ENCODE data around the gene GNB1L.

GNB1L gene

DNA sequence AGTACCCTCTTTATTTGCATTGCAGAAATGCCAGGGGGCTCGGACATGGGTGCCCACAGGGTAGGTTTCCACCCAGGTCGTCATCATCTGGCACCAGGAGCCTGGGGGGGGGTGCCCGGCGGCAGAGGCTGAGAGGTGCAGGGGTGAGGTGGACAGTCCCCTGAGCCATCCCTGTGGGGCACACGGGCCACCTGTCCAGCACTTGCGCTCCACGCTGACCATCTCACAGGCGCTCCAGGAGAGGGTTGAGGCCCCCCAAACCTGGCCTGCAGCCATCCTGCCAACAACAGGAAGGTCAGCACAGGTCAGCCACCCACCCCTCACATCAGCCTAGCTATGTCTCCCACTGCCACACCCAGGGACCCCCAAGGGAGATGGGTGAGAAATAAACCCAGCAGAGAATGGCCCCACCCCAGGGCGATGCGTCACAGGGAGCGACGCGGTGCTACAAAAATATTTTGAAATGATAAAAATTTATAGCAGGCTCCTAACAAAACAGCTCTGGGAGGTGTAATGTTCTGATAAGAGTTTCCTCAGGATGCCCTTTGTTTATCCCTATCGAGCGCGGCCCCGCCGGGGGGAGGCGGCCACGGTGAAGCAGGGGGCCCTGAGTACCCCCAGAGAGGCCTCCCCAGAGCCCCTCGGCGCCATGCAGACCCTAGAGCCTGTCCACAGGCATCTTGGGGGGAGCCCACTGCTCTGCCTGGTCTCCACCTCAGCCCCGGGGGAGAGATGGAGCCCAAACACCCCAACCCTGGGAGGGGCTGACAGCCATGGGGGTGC, 21.0 kb upstream of the GNB1L start:
- 93 to 94% methylated on average over 23 of the region's 23 CpGs for WGBS, 2 experiments
- no peak overlapping the region for H3K4me3 ChIP-seq (ENCODE audit: insufficient read depth, low read depth, low read length)
- H3K9me3 ChIP-seq (ENCODE audit: control insufficient read depth, low read length): no peaks in the 10 kb centered on the region
- H3K4me1 ChIP-seq (ENCODE audit: control insufficient read depth, insufficient read depth, low read length): peaks cover 40% of the 10 kb centered on the region
- H3K27me3 ChIP-seq (ENCODE audit: control insufficient read depth, insufficient read depth, low read length, poor library complexity, severe bottlenecking): no peaks in the 10 kb centered on the region
- no peak overlapping the region for H3K27ac ChIP-seq (ENCODE audit: insufficient read depth, low read depth, low read length, poor library complexity, severe bottlenecking)
- H3K36me3 ChIP-seq (ENCODE audit: control insufficient read depth, insufficient read depth, low read length): no peaks in the 10 kb centered on the region

- WGBS, 2 experiments: 82% methylated on average over 12 of the region's 12 CpGs
Observed at GRCh38 chr22:19875061-19875530, 20.4 kb upstream of the GNB1L start.

DNA sequence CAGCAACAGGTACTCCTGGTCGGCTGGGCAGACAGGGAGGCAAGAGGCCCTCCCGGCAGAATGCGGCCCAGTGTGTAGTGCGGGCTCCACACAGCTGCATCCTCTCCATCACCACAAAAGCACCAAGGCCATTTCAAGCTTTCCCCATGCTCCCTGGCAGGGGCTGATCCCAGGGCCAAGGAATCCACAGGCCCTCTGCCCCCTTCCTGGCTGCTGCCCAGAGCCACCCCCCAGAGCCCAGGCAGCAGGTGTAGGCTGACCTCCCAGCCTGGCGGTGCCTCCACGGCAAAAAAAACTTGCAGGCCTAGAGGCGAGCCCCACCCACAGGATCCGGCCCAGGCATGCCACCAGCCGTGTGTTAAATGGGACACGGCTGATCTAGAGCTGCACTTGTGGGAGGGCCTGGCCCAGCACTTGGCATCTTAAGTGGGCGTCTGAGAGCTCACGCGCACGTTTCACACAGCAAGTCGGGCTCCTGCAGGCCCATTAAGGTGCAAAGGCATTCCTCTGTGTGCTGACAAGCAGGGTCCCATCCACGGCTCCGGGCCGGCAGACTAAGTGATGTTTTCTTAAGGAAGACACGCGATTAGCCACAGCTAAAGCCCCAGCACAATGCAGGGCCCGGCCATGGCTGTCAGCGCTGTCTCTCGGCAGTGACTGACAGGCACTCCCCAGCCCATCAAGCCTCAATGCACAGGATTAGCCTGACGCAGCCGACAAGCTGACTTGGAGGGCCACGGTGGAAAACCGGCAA, 19.8 kb upstream of the GNB1L start:
- no peaks in the 10 kb centered on the region for H3K9me3 ChIP-seq (ENCODE audit: control insufficient read depth, low read length)
- WGBS, 2 experiments: 60 to 63% methylated on average over 27 of the region's 27 CpGs

More at GRCh38 chr22:19875061-19875530, 20.4 kb upstream of the GNB1L start:
- Histone ChIP-seq H3K36me3 (ENCODE audit: control insufficient read depth, insufficient read depth, low read length) (no peaks in the 10 kb centered on the region), H3K4me1 (ENCODE audit: control insufficient read depth, insufficient read depth, low read length) (peaks cover 34% of the 10 kb centered on the region), H3K27me3 (ENCODE audit: control insufficient read depth, insufficient read depth, low read length, poor library complexity, severe bottlenecking) (no peaks in the 10 kb centered on the region), H3K27ac (ENCODE audit: insufficient read depth, low read depth, low read length, poor library complexity, severe bottlenecking) (no peak overlapping the region), H3K4me3 (ENCODE audit: insufficient read depth, low read depth, low read length) (no peak overlapping the region), H3K9me3 (ENCODE audit: control insufficient read depth, low read length) (no peaks in the 10 kb centered on the region)

DNA sequence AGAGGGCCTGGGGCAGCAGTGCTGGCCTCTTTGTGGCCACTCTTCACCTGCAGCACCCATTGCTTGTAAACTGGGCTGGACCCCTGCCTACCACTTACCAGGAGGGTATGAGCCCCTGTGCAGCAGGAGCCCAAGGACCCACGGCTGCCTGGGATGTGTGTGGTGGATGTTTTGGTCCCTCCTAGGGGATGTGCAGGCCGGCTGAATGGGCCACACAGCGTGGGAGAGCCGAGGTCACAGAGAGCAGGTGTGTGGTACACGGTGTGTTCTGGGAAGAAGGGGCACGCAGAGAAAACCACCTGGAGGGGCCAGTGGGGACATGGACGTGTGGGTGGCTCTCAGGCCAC, 19.3 kb upstream of the GNB1L start:
- peaks cover 28% of the 10 kb centered on the region for H3K4me1 ChIP-seq (ENCODE audit: control insufficient read depth, insufficient read depth, low read length)
- no peaks in the 10 kb centered on the region for H3K27me3 ChIP-seq (ENCODE audit: control insufficient read depth, insufficient read depth, low read length, poor library complexity, severe bottlenecking)
- no peak overlapping the region for H3K27ac ChIP-seq (ENCODE audit: insufficient read depth, low read depth, low read length, poor library complexity, severe bottlenecking)
- H3K36me3 ChIP-seq (ENCODE audit: control insufficient read depth, insufficient read depth, low read length): no peaks in the 10 kb centered on the region
- H3K4me3 ChIP-seq (ENCODE audit: insufficient read depth, low read depth, low read length): no peak overlapping the region
- no peaks in the 10 kb centered on the region for H3K9me3 ChIP-seq (ENCODE audit: control insufficient read depth, low read length)
- 92 to 95% methylated on average over 7 of the region's 7 CpGs for WGBS, 2 experiments

More for the DNA sequence above, 19.8 kb upstream of the GNB1L start:
- Histone ChIP-seq H3K27me3 (ENCODE audit: control insufficient read depth, insufficient read depth, low read length, poor library complexity, severe bottlenecking) (no peaks in the 10 kb centered on the region), H3K36me3 (ENCODE audit: control insufficient read depth, insufficient read depth, low read length) (no peaks in the 10 kb centered on the region), H3K27ac (ENCODE audit: insufficient read depth, low read depth, low read length, poor library complexity, severe bottlenecking) (no peak overlapping the region), H3K4me1 (ENCODE audit: control insufficient read depth, insufficient read depth, low read length) (peaks cover 28% of the 10 kb centered on the region), H3K4me3 (ENCODE audit: insufficient read depth, low read depth, low read length) (no peak overlapping the region)

DNA sequence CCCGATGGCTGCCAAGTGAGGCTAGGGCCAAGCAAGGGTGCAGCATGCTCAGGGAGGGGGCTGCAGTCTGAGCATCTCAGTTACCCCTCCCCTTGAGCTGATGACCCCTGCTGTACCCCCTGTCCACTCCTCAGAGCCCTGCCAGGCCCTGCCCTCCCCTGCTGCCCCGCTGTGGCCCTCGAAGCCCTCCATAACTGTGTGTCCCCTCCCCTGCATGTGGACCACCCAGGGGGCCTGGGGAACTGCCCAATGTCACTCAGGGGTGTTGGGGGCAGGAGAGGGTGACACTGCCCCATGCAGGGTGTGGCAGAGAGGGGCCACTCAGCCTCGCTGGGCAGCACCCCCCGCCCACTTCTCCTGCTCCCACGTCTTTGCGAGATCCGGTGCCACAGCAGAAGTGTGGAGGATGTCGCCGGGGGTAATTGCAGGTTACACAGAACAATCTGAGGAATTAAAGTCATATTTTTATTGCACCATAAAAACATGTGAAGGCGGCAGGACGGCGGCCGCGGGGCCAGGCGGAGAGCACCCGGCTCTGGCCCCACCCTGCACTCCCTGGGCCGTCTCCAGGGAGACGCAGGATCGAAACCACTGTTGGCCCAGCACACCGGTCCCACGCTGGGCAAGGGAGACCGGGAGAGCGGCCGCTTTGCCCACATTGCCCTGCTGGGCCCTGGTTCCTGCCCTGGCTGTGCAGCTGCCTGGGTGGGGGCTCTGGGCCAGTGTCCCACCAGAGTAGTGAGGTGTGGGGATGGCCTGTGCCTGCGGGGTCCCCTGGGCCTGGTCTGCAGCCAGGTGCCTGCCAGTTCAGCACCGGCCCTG, 18.7 kb upstream of the GNB1L start:
- no peak overlapping the region for H3K27ac ChIP-seq (ENCODE audit: insufficient read depth, low read depth, low read length, poor library complexity, severe bottlenecking)
- 93 to 95% methylated on average over 27 of the region's 27 CpGs for WGBS, 2 experiments
- H3K4me1 ChIP-seq (ENCODE audit: control insufficient read depth, insufficient read depth, low read length): peaks cover 25% of the 10 kb centered on the region
- no peaks in the 10 kb centered on the region for H3K9me3 ChIP-seq (ENCODE audit: control insufficient read depth, low read length)
- no peaks in the 10 kb centered on the region for H3K27me3 ChIP-seq (ENCODE audit: control insufficient read depth, insufficient read depth, low read length, poor library complexity, severe bottlenecking)
- H3K4me3 ChIP-seq (ENCODE audit: insufficient read depth, low read depth, low read length): no peak overlapping the region
- no peaks in the 10 kb centered on the region for H3K36me3 ChIP-seq (ENCODE audit: control insufficient read depth, insufficient read depth, low read length)

DNA sequence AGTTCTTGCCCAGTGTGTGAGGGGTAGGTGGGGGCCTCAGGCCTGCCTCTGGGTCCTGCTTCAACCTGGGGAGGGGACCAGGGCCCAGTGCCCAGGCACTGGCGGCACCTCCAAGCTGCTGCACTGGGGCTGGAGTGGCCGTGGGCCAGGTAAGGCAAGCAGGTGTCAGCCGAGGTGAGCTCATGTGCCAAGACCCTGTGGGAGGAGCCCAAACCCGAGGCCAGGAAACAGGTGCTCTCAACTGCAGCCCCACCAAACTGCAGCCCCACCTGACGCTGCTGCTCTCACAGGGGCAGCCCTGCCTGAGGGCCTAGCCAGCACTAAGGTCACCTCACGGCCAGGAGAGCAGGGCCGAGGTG, 18.1 kb upstream of the GNB1L start:
- H3K27ac ChIP-seq (ENCODE audit: insufficient read depth, low read depth, low read length, poor library complexity, severe bottlenecking): no peak overlapping the region
- H3K36me3 ChIP-seq (ENCODE audit: control insufficient read depth, insufficient read depth, low read length): no peaks in the 10 kb centered on the region
- H3K27me3 ChIP-seq (ENCODE audit: control insufficient read depth, insufficient read depth, low read length, poor library complexity, severe bottlenecking): no peaks in the 10 kb centered on the region
- peaks cover 21% of the 10 kb centered on the region for H3K4me1 ChIP-seq (ENCODE audit: control insufficient read depth, insufficient read depth, low read length)
- no peaks in the 10 kb centered on the region for H3K9me3 ChIP-seq (ENCODE audit: control insufficient read depth, low read length)
- no peak overlapping the region for H3K4me3 ChIP-seq (ENCODE audit: insufficient read depth, low read depth, low read length)
- 92 to 93% methylated on average over 7 of the region's 7 CpGs for whole genome bisulfite sequencing, 2 experiments

- no peaks in the 10 kb centered on the region for H3K36me3 ChIP-seq (ENCODE audit: control insufficient read depth, insufficient read depth, low read length)
- WGBS, 2 experiments: 95 to 96% methylated on average over 16 of the region's 16 CpGs
- no peak overlapping the region for H3K27ac ChIP-seq (ENCODE audit: insufficient read depth, low read depth, low read length, poor library complexity, severe bottlenecking)
- H3K4me3 ChIP-seq (ENCODE audit: insufficient read depth, low read depth, low read length): no peak overlapping the region
- H3K27me3 ChIP-seq (ENCODE audit: control insufficient read depth, insufficient read depth, low read length, poor library complexity, severe bottlenecking): no peaks in the 10 kb centered on the region
- H3K9me3 ChIP-seq (ENCODE audit: control insufficient read depth, low read length): no peaks in the 10 kb centered on the region
- peaks cover 21% of the 10 kb centered on the region for H3K4me1 ChIP-seq (ENCODE audit: control insufficient read depth, insufficient read depth, low read length)
Observed at GRCh38 chr22:19871845-19872778, 17.4 kb upstream of the GNB1L start.

GRCh38 chr22:19871023-19871844, 16.6 kb upstream of the GNB1L start:
- no peak overlapping the region for H3K4me3 ChIP-seq (ENCODE audit: insufficient read depth, low read depth, low read length)
- H3K9me3 ChIP-seq (ENCODE audit: control insufficient read depth, low read length): no peaks in the 10 kb centered on the region
- H3K4me1 ChIP-seq (ENCODE audit: control insufficient read depth, insufficient read depth, low read length): peaks cover 21% of the 10 kb centered on the region
- 93 to 94% methylated on average over 19 of the region's 19 CpGs for WGBS, 2 experiments
- H3K36me3 ChIP-seq (ENCODE audit: control insufficient read depth, insufficient read depth, low read length): no peaks in the 10 kb centered on the region
- no peak overlapping the region for H3K27ac ChIP-seq (ENCODE audit: insufficient read depth, low read depth, low read length, poor library complexity, severe bottlenecking)
- H3K27me3 ChIP-seq (ENCODE audit: control insufficient read depth, insufficient read depth, low read length, poor library complexity, severe bottlenecking): no peaks in the 10 kb centered on the region

Measured in ectodermal cell (in vitro differentiated cells).